Measurements from ENCODE around the gene MRTFA. TPM values are rescaled to one million over a fixed set of nuclear protein-coding genes. Genes with fewer than 3 reads are reported as not detected.

Gene MRTFA
- total and polyA plus RNA-seq, 10 donors, result 17.6 to 138 (median 83.9) TPM

- no peaks in the 10 kb centered on the region for H3K9me3 ChIP-seq
- no peak for DNase-seq
- TF ChIP-seq, protein P1, sequence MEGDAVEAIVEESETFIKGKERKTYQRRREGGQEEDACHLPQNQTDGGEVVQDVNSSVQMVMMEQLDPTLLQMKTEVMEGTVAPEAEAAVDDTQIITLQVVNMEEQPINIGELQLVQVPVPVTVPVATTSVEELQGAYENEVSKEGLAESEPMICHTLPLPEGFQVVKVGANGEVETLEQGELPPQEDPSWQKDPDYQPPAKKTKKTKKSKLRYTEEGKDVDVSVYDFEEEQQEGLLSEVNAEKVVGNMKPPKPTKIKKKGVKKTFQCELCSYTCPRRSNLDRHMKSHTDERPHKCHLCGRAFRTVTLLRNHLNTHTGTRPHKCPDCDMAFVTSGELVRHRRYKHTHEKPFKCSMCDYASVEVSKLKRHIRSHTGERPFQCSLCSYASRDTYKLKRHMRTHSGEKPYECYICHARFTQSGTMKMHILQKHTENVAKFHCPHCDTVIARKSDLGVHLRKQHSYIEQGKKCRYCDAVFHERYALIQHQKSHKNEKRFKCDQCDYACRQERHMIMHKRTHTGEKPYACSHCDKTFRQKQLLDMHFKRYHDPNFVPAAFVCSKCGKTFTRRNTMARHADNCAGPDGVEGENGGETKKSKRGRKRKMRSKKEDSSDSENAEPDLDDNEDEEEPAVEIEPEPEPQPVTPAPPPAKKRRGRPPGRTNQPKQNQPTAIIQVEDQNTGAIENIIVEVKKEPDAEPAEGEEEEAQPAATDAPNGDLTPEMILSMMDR (IDR thresholded peaks at IDR 0.05 in 8 of 11, conservative IDR thresholded peaks at IDR 0.05 in 3 of 11), result no peak
- peaks cover 0 to 30% (median 6%) of the 10 kb centered on the region in 6 donors for H3K4me1 ChIP-seq
- no peaks in the 10 kb centered on the region for H3K27me3 ChIP-seq (replicated peaks in 1 of 7)
- no peak overlapping the region for H3K4me3 ChIP-seq
- 92 to 99% (median 97%) methylated on average over 2 of the region's 2 CpGs for WGBS, 5 donors
- intact Hi-C loops (cut with DNase I; ENCODE audit: low total_unique reads), result no loop called here
- H3K36me3 ChIP-seq, result peaks cover 0 to 11% (median 0%) of the 10 kb centered on the region in 6 donors
- H3K27ac ChIP-seq, result no peak overlapping the region
These were observed 164.5 kb downstream of the MRTFA start for GRCh38 chr22:40472051-40472450.

DNA sequence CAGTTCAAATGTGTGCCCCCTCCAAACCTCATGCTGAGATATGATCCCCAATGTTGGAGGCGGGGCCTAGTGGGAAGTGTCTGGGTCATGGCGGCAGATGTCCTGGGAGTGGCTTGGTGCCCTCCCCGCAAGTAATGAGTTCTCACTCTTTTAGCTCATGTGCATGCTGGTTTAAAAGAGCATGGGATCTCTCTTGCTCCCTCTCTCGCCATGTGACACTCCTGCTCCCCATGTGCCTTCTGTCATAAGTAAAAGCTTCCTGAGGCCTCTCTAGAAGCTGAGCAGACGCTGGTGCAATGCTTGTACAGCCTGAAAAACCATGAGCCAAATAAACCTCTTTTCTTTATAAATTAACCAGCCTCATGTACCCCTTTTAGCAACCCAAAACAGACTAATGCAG is 167.3 kb downstream of the MRTFA start:
- H3K27ac ChIP-seq, result no peak overlapping the region
- no peak for DNase-seq
- no peaks in the 10 kb centered on the region for H3K27me3 ChIP-seq (replicated peaks in 1 of 7)
- peaks cover 0 to 46% (median 9%) of the 10 kb centered on the region in 6 donors for H3K4me1 ChIP-seq
- no peak overlapping the region for H3K4me3 ChIP-seq
- H3K36me3 ChIP-seq, result no peaks in the 10 kb centered on the region
- WGBS, 5 donors, result 88 to 98% (median 90%) methylated on average over 5 of the region's 5 CpGs
- H3K9me3 ChIP-seq, result no peaks in the 10 kb centered on the region
- no peak for TF ChIP-seq POLR2AphosphoS5 (IDR thresholded peaks at IDR 0.05)
- TF ChIP-seq, protein P1 (IDR thresholded peaks at IDR 0.05 in 8 of 11, conservative IDR thresholded peaks at IDR 0.05 in 3 of 11), result no peak
- no peak for TF ChIP-seq POLR2A (IDR thresholded peaks at IDR 0.05)
- intact Hi-C loops (cut with DNase I; ENCODE audit: low total_unique reads), result no loop called here

DNA sequence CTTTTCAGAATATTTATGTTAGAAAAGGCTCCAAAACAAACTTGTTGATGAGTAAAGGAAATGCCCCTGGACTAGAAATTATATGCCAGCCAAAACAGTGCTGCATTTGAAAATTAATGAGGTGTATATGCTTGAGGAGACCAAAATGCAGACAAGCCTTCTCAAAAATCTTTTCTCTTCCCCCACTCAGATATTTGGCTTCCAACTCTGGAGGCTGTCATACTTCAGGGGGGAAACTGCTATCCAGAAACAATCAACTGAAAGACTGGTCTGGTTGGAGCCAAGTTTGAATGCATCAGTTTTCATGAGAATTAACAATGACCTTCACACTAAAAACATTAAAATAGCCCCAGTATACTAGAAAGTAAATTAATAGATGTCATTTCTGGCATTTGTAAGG is 167.9 kb downstream of the MRTFA start:
- Histone ChIP-seq H3K36me3 (no peaks in the 10 kb centered on the region), H3K27me3 (replicated peaks in 1 of 7) (no peaks in the 10 kb centered on the region), H3K9me3 (no peaks in the 10 kb centered on the region), H3K4me3 (no peak overlapping the region), H3K4me1 (peaks cover 0 to 52% (median 15%) of the 10 kb centered on the region in 6 donors), H3K27ac (no peak overlapping the region)
- no peak for DNase-seq
- intact Hi-C loops (cut with DNase I; ENCODE audit: low total_unique reads), result no loop called here
- no peak for TF ChIP-seq POLR2A (IDR thresholded peaks at IDR 0.05)

DNA sequence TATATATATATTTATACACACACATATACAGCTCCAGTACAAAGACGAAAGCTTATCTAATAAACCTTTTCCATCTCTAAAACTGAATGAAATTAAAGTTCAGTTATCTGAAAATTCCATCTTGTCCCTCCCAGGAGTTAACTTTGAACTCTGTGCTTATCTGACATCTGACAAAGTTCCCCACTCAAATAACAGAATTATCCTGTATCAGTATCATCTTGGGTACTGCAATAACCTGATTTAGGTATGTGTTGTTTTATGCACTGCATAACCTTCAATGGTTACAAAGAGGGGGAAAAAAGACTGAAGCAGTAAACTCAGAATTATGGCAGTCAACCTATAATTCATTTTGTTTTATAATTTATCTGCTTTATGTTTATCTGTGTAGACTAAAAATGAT is 169.5 kb downstream of the MRTFA start:
- no peaks in the 10 kb centered on the region for H3K36me3 ChIP-seq
- H3K27me3 ChIP-seq (replicated peaks in 1 of 7), result no peaks in the 10 kb centered on the region
- 92 to 97% (median 96%) methylated on average over 1 of the region's 1 CpG for WGBS, 5 donors
- TF ChIP-seq POLR2A (IDR thresholded peaks at IDR 0.05) (no peak), POLR2AphosphoS5 (IDR thresholded peaks at IDR 0.05) (no peak)
- TF ChIP-seq, protein P1 (IDR thresholded peaks at IDR 0.05 in 8 of 11, conservative IDR thresholded peaks at IDR 0.05 in 3 of 11), result no peak
- H3K4me3 ChIP-seq, result no peak overlapping the region
- H3K4me1 ChIP-seq, result peaks cover 3 to 68% (median 23%) of the 10 kb centered on the region in 6 donors
- DNase-seq, result no peak
- H3K9me3 ChIP-seq, result no peaks in the 10 kb centered on the region
- no peak overlapping the region for H3K27ac ChIP-seq
- intact Hi-C loops (cut with DNase I; ENCODE audit: low total_unique reads), result no loop called here

GRCh38 chr22:40463683-40464082 is 172.8 kb downstream of the MRTFA start:
- H3K27ac ChIP-seq, result peak overlapping the region; percentile 62 to 95 (median 88)
- 58 to 65% (median 64%) methylated on average over 5 of the region's 5 CpGs for WGBS, 5 donors

More at GRCh38 chr22:40463683-40464082, 172.8 kb downstream of the MRTFA start:
- TF ChIP-seq, protein P1 (IDR thresholded peaks at IDR 0.05 in 8 of 11, conservative IDR thresholded peaks at IDR 0.05 in 3 of 11), result no peak
- TF ChIP-seq POLR2A (IDR thresholded peaks at IDR 0.05) (no peak), POLR2AphosphoS5 (IDR thresholded peaks at IDR 0.05) (no peak)
- H3K4me3 ChIP-seq, result peak overlapping the region in 7 of 8 donors; percentile 50 to 83 (median 52)
- intact Hi-C loops (cut with DNase I; ENCODE audit: low total_unique reads), result no loop called here
- peaks cover 0 to 17% (median 4%) of the 10 kb centered on the region in 6 donors for H3K36me3 ChIP-seq
- no peak for DNase-seq
- H3K27me3 ChIP-seq (replicated peaks in 1 of 7), result no peaks in the 10 kb centered on the region
- H3K9me3 ChIP-seq, result no peaks in the 10 kb centered on the region
- H3K4me1 ChIP-seq, result peaks cover 15 to 93% (median 51%) of the 10 kb centered on the region in 6 donors
